Astrocyte (in vitro differentiated cells and primary cell): ENCODE data around the gene LRRTM4. TPM values are rescaled to one million over a fixed set of nuclear protein-coding genes. Genes with fewer than 3 reads are reported as not detected.

Source experiments
- DNase-seq: peaks from one replicate; pipeline ENCODE4 v3.0.0-alpha.2; 2010; ENCODE audit warnings: low read depth
- FAIRE-seq: peaks from 2 replicates; lab custom pipeline; 2011; peaks lifted over from hg19 to GRCh38; lab: Jason Lieb, UNC
- H2AFZ ChIP-seq: 2 replicates; pipeline ENCODE4 v1.6.0; 2012; ENCODE audit warnings: low read depth, low read length, inconsistent platforms
- H3K27ac ChIP-seq: 2 replicates; pipeline ENCODE4 v1.5.1; 2011; ENCODE audit warnings: low read depth, low read length, inconsistent platforms
- H3K27me3 ChIP-seq: 2 replicates; pipeline ENCODE4 v1.6.0; 2011; ENCODE audit warnings: low read length, inconsistent platforms; ENCODE audit not compliant: insufficient read depth
- H3K36me3 ChIP-seq: 2 replicates; pipeline ENCODE4 v1.5.1; 2011; ENCODE audit warnings: low read length, inconsistent platforms; ENCODE audit not compliant: insufficient read depth
- H3K4me1 ChIP-seq: 2 replicates; pipeline ENCODE4 v1.5.1; 2011; ENCODE audit warnings: low read length, inconsistent platforms; ENCODE audit not compliant: insufficient read depth
- H3K4me2 ChIP-seq: 2 replicates; pipeline ENCODE4 v1.6.0; 2012; ENCODE audit warnings: low read length, inconsistent platforms
- H3K4me3 ChIP-seq: 2 replicates; pipeline ENCODE4 v1.5.1; 2011; ENCODE audit warnings: low read depth, mild to moderate bottlenecking, low read length, inconsistent platforms; ENCODE audit not compliant: insufficient read depth
- H3K79me2 ChIP-seq: 2 replicates; pipeline ENCODE4 v1.6.0; 2012; ENCODE audit warnings: mild to moderate bottlenecking, low read length, inconsistent platforms; ENCODE audit not compliant: insufficient read depth
- H3K9ac ChIP-seq: 2 replicates; pipeline ENCODE4 v1.6.0; 2012; ENCODE audit warnings: mild to moderate bottlenecking, low read length, inconsistent platforms
- H3K9me3 ChIP-seq: 2 replicates; pipeline ENCODE4 v1.5.1; 2012; ENCODE audit warnings: low read depth, mild to moderate bottlenecking, low read length, inconsistent platforms; ENCODE audit not compliant: insufficient read depth
- H4K20me1 ChIP-seq: 2 replicates; pipeline ENCODE4 v1.6.0; 2012; ENCODE audit warnings: low read length, inconsistent platforms; ENCODE audit not compliant: insufficient read depth
- H3K27ac Mint-ChIP-seq: one replicate; pipeline ENCODE4 v1.8.0; 2021; ENCODE audit warnings: mild to moderate bottlenecking, mixed read lengths; ENCODE audit not compliant: unreplicated experiment
- H3K27me3 Mint-ChIP-seq: one replicate; pipeline ENCODE4 v1.8.0; 2021; ENCODE audit warnings: low read depth, mixed read lengths; ENCODE audit not compliant: unreplicated experiment
- H3K36me3 Mint-ChIP-seq: one replicate; pipeline ENCODE4 v1.8.0; 2021; ENCODE audit warnings: low read depth, mixed read lengths; ENCODE audit not compliant: unreplicated experiment
- H3K4me1 Mint-ChIP-seq: one replicate; pipeline ENCODE4 v1.8.0; 2021; ENCODE audit warnings: low read depth, mixed read lengths; ENCODE audit not compliant: unreplicated experiment
- H3K4me3 Mint-ChIP-seq: one replicate; pipeline ENCODE4 v1.8.0; 2021; ENCODE audit warnings: mild to moderate bottlenecking, moderate library complexity, mixed read lengths; ENCODE audit not compliant: unreplicated experiment
- H3K9me3 Mint-ChIP-seq: one replicate; pipeline ENCODE4 v1.8.0; 2021; ENCODE audit warnings: mild to moderate bottlenecking, mixed read lengths; ENCODE audit not compliant: unreplicated experiment
- EZH2 ChIP-seq: IDR thresholded peaks from 2 replicates; pipeline ENCODE4 v1.6.1; 2012; ENCODE audit warnings: mild to moderate bottlenecking, low read length, inconsistent platforms; ENCODE audit not compliant: insufficient read depth
- total RNA-seq: library from RNA; stranded (reverse); gene quantifications from 2 replicates; pipeline ENCODE4 v1.2.1, GENCODE V29; 2021
- TF ChIP-seq, protein P1 (sequence below): IDR thresholded peaks from 2 replicates; pipeline ENCODE4 v1.5.1; 2011; ENCODE audit warnings: low read depth, mild to moderate bottlenecking, inconsistent platforms, low read length, moderate library complexity; ENCODE audit not compliant: insufficient read depth

Gene LRRTM4
- total RNA-seq, 1 donor from 2014 or later, result 0.59 TPM

DNA sequence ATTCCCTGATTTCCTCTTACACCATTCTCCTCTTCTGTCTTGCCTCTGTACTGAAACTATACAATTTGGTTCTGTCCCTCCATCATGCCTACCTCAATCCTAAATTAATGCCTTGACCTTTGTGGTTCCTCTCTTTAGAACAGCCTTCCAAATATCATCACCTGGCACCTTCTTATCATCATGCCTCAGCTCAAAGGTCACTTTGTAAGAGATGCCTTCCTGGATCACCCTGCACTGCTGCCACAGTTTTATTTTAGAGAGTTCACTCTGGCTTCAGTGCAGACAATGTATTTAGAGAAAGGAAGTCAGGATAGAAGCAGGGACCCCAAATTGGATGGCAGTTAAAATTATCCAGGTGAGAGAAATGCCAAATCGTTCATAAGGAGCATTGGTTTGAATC, 64.5 kb downstream of the LRRTM4 start:
- Histone ChIP-seq H3K9me3 (no peaks in the 10 kb centered on the region), H2AFZ (no peak overlapping the region), H3K27ac (no peak overlapping the region), H4K20me1 (no peaks in the 10 kb centered on the region), H3K9ac (no peak overlapping the region), H3K27me3 (no peaks in the 10 kb centered on the region), H3K4me2 (no peak overlapping the region), H3K79me2 (no peaks in the 10 kb centered on the region), H3K4me1 (no peaks in the 10 kb centered on the region), H3K4me3 (no peak overlapping the region), H3K36me3 (no peaks in the 10 kb centered on the region)
- no peak for DNase-seq
- TF ChIP-seq, protein P1, sequence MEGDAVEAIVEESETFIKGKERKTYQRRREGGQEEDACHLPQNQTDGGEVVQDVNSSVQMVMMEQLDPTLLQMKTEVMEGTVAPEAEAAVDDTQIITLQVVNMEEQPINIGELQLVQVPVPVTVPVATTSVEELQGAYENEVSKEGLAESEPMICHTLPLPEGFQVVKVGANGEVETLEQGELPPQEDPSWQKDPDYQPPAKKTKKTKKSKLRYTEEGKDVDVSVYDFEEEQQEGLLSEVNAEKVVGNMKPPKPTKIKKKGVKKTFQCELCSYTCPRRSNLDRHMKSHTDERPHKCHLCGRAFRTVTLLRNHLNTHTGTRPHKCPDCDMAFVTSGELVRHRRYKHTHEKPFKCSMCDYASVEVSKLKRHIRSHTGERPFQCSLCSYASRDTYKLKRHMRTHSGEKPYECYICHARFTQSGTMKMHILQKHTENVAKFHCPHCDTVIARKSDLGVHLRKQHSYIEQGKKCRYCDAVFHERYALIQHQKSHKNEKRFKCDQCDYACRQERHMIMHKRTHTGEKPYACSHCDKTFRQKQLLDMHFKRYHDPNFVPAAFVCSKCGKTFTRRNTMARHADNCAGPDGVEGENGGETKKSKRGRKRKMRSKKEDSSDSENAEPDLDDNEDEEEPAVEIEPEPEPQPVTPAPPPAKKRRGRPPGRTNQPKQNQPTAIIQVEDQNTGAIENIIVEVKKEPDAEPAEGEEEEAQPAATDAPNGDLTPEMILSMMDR, result no peak
- TF ChIP-seq EZH2, result no peak
- H3K27me3 Mint-ChIP-seq, result no peaks in the 10 kb centered on the region
- H3K27ac Mint-ChIP-seq, result no peak overlapping the region
- no peak for FAIRE-seq
- no peak overlapping the region for H3K4me3 Mint-ChIP-seq
- H3K36me3 Mint-ChIP-seq, result no peaks in the 10 kb centered on the region
- peaks cover 4% of the 10 kb centered on the region for H3K4me1 Mint-ChIP-seq
- no peaks in the 10 kb centered on the region for H3K9me3 Mint-ChIP-seq

DNA sequence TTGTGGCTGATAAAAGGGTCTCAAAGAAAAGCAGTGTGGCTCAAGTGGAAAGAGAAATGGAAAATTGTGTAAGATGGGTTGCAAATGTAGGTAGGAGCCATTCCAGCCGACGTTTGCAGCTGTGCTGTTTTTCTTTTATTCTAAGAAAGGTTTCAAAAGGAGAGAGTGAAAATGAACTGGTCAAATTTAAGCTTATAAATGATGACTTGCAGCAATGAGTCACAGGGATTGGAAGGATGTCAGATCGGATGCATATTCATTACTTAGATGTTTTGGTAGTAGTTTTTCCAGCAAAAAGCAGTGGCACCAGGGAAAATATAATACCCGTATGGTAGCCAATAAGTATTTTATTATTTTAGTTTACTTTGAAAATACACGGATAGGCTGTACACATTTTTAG, 79.1 kb downstream of the LRRTM4 start:
- H3K27me3 ChIP-seq, result no peaks in the 10 kb centered on the region
- H3K36me3 Mint-ChIP-seq, result no peaks in the 10 kb centered on the region
- no peaks in the 10 kb centered on the region for H3K9me3 ChIP-seq
- DNase-seq, result peak; percentile 27
- H3K27ac Mint-ChIP-seq, result peak overlapping the region; percentile 44
- H3K4me3 Mint-ChIP-seq, result no peak overlapping the region
- no peak overlapping the region for H3K9ac ChIP-seq
- peak overlapping the region; percentile 32 for H2AFZ ChIP-seq
- H3K4me2 ChIP-seq, result peak overlapping the region; percentile 8
- no peaks in the 10 kb centered on the region for H3K4me1 Mint-ChIP-seq
- no peaks in the 10 kb centered on the region for H4K20me1 ChIP-seq
- no peak for FAIRE-seq
- H3K27me3 Mint-ChIP-seq, result no peaks in the 10 kb centered on the region
- H3K4me1 ChIP-seq, result no peaks in the 10 kb centered on the region
- H3K9me3 Mint-ChIP-seq, result no peaks in the 10 kb centered on the region
- no peak overlapping the region for H3K27ac ChIP-seq
- TF ChIP-seq, protein P1, result no peak
- TF ChIP-seq EZH2, result no peak
- H3K4me3 ChIP-seq, result no peak overlapping the region
- no peaks in the 10 kb centered on the region for H3K79me2 ChIP-seq
- H3K36me3 ChIP-seq, result no peaks in the 10 kb centered on the region

DNA sequence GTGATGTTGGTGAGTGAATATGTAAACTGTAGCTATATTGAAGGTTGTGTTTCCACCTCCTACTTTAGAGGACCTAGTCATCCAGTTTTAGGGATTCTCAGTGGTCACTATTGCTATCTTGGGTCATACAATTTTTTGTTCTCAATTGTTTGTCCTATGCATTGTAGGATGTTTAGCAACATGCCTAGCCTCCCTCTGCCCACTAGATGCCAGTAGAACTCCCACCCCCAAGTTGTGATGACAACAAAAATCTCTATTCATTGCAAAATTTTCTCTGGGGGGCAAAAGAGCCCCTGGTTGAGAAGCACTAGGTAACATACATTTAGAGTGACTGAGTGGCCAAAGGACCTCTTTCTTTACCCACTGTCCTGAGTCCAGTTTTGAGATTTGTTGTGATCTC, 87.3 kb downstream of the LRRTM4 start:
- Histone ChIP-seq H3K4me2 (no peak overlapping the region), H4K20me1 (no peaks in the 10 kb centered on the region), H3K4me1 (no peaks in the 10 kb centered on the region), H3K36me3 (no peaks in the 10 kb centered on the region), H3K9me3 (no peaks in the 10 kb centered on the region), H3K4me3 (no peak overlapping the region), H3K27ac (no peak overlapping the region), H3K27me3 (no peaks in the 10 kb centered on the region), H3K9ac (no peak overlapping the region), H2AFZ (no peak overlapping the region), H3K79me2 (no peaks in the 10 kb centered on the region)
- peak; percentile 63 for FAIRE-seq
- H3K27ac Mint-ChIP-seq, result no peak overlapping the region
- H3K9me3 Mint-ChIP-seq, result no peaks in the 10 kb centered on the region
- no peak for TF ChIP-seq EZH2
- TF ChIP-seq, protein P1, result no peak
- DNase-seq, result no peak
- H3K4me3 Mint-ChIP-seq, result no peak overlapping the region
- no peaks in the 10 kb centered on the region for H3K4me1 Mint-ChIP-seq
- H3K27me3 Mint-ChIP-seq, result no peaks in the 10 kb centered on the region
- H3K36me3 Mint-ChIP-seq, result no peaks in the 10 kb centered on the region
